ENCODE data around the gene NUCKS1.

- TF ChIP-seq CTCF (conservative IDR thresholded peaks at IDR 0.05; ENCODE audit: low read depth, low read length) (peak; percentile 93), EZH2phosphoT487 (IDR thresholded peaks at IDR 0.05; ENCODE audit: borderline replicate concordance, low read length) (no peak), EZH2 (IDR thresholded peaks at IDR 0.05; ENCODE audit: low read length, unreplicated experiment) (no peak)
These were observed 41.7 kb upstream of the NUCKS1 start for GRCh38 chr1:205791568-205792180.

Measured in PC-3 (cell line).